ENCODE data around the gene SRRM4. TPM values are rescaled to one million over a fixed set of nuclear protein-coding genes. Genes with fewer than 3 reads are reported as not detected.

The SRRM4 gene
- total and polyA plus RNA-seq, 10 of the 15 experiments (the other 5 are each of a cell fraction or from before 2014, with no cell fraction given) = under 0.01 to 0.01 TPM; not detected in 8

DNA sequence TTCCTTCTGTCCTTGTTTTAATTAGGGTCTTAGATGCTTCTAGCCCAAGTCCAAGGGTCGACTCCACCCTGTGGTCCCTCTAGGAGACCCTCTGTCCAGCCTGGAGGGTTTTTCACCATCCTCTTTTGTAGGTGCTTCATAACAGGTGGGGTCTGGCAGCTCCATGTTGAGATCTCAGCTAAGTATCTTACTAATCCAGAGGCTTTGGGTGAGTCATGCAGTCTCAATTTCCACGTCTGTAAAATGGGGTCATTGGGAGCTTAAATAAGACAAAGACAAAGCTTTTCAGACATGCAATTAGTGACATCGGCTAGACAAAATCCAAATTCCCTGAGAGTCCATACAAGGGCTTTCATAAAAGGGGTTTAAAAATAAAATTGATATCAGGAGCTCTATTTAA, 200.6 kb downstream of the SRRM4 start:
- intact Hi-C loops (cut with micrococcal nuclease; ENCODE audit: unreplicated experiment) = no loop called here
- no peak overlapping the region for H3K4me2 ChIP-seq (ENCODE audit: control insufficient read depth, insufficient read depth)

DNA sequence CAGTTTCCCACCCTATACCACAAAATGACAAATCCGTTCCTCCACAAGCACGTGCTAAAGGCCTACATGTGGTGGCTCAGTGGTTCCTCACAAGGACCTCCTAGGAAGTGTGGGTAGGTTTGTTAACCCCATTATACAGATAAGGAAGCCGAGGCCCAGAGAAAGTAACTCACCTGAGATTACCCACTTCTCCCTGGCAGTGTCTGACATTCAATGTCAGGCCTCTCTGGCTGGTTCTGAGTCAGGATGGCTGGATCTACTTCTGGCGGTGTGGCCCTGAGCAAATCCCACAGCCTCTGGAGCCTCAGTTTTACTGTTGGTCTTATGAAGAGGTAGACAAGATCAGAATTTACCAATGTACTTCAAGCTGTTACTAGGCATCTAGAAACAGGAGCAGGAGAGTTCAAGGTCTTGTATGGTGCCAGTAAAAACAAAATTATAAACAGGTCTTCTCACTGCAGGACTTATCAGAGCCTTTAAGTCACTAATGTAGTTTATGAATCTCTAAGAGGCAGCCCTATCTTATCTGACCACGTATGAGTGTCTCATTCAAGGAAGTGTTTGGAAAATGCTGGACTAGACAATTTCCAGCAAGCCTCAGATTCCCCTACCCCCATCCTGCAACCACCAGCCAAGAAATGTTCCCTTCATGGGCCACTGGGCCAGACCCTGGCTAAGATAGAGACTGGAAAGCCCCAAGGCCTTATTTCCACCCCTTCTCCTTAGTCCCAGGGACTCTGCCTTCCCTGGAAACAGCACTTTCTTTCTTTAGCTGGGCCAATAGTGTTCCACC, 201.6 kb downstream of the SRRM4 start:
- SMC1A ChIA-PET (ENCODE audit: uncharacterized antibody, unreplicated experiment) = no interaction called here
- Histone ChIP-seq H3K36me3 (ENCODE audit: control insufficient read depth in 2 of 2, insufficient read depth in 2 of 2, low read length in 1 of 2) (no peaks in the 10 kb centered on the region), H3K27ac (ENCODE audit: control insufficient read depth, insufficient read depth) (no peak overlapping the region), H3K4me3 (no peak overlapping the region), H3K9me3 (replicated peaks; ENCODE audit: control insufficient read depth, insufficient read depth, low read length) (no peaks in the 10 kb centered on the region), H3K4me2 (ENCODE audit: control insufficient read depth, insufficient read depth) (no peak overlapping the region), H2AFZ (ENCODE audit: control insufficient read depth, low read depth, low read length) (no peak overlapping the region), H4K20me1 (ENCODE audit: control insufficient read depth, insufficient read depth) (no peaks in the 10 kb centered on the region), H3K9ac (ENCODE audit: control insufficient read depth, insufficient read depth, low read length) (no peak overlapping the region), H3K4me1 (ENCODE audit: control insufficient read depth, insufficient read depth, low read length) (no peaks in the 10 kb centered on the region), H3K79me2 (ENCODE audit: control insufficient read depth, insufficient read depth, low read length) (no peaks in the 10 kb centered on the region), H3K27me3 (replicated peaks in 1 of 2; ENCODE audit: control insufficient read depth in 2 of 2, insufficient read depth in 2 of 2, low read length in 1 of 2) (peaks cover 0 to 3% of the 10 kb centered on the region in 2 experiments; a peak in 1 of 4 replicates)
- DNase-seq (ENCODE audit: low read depth, low spot score) (no peak), FAIRE-seq (no peak), ATAC-seq (no peak)
- RAD21 ChIA-PET (ENCODE audit: unreplicated experiment) = no interaction called here
- intact Hi-C loops (cut with micrococcal nuclease; ENCODE audit: unreplicated experiment) = no loop called here
- TF ChIP-seq, protein P1, sequence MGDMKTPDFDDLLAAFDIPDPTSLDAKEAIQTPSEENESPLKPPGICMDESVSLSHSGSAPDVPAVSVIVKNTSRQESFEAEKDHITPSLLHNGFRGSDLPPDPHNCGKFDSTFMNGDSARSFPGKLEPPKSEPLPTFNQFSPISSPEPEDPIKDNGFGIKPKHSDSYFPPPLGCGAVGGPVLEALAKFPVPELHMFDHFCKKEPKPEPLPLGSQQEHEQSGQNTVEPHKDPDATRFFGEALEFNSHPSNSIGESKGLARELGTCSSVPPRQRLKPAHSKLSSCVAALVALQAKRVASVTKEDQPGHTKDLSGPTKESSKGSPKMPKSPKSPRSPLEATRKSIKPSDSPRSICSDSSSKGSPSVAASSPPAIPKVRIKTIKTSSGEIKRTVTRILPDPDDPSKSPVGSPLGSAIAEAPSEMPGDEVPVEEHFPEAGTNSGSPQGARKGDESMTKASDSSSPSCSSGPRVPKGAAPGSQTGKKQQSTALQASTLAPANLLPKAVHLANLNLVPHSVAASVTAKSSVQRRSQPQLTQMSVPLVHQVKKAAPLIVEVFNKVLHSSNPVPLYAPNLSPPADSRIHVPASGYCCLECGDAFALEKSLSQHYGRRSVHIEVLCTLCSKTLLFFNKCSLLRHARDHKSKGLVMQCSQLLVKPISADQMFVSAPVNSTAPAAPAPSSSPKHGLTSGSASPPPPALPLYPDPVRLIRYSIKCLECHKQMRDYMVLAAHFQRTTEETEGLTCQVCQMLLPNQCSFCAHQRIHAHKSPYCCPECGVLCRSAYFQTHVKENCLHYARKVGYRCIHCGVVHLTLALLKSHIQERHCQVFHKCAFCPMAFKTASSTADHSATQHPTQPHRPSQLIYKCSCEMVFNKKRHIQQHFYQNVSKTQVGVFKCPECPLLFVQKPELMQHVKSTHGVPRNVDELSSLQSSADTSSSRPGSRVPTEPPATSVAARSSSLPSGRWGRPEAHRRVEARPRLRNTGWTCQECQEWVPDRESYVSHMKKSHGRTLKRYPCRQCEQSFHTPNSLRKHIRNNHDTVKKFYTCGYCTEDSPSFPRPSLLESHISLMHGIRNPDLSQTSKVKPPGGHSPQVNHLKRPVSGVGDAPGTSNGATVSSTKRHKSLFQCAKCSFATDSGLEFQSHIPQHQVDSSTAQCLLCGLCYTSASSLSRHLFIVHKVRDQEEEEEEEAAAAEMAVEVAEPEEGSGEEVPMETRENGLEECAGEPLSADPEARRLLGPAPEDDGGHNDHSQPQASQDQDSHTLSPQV (IDR thresholded peaks at IDR 0.05) = no peak
- CTCF ChIA-PET = no interaction called here
- in situ Hi-C loops (cut with MboI) = no loop called here
- POLR2A ChIA-PET = no interaction called here
- WGBS (ENCODE audit: insufficient coverage, insufficient replicate concordance, low lambda C conversion rate, missing lambda C conversion rate) = 32% methylated on average over 5 of the region's 5 CpGs
- BruUV-seq (replicated peaks) = no TSS peak

More for the DNA sequence above, 200.6 kb downstream of the SRRM4 start:
- Histone ChIP-seq H3K4me1 (ENCODE audit: control insufficient read depth, insufficient read depth, low read length) (no peaks in the 10 kb centered on the region), H3K27me3 (replicated peaks in 1 of 2; ENCODE audit: control insufficient read depth in 2 of 2, insufficient read depth in 2 of 2, low read length in 1 of 2) (peaks cover 0 to 3% of the 10 kb centered on the region in 2 experiments; a peak in 1 of 4 replicates), H3K9ac (ENCODE audit: control insufficient read depth, insufficient read depth, low read length) (no peak overlapping the region), H3K9me3 (replicated peaks; ENCODE audit: control insufficient read depth, insufficient read depth, low read length) (no peaks in the 10 kb centered on the region), H3K27ac (ENCODE audit: control insufficient read depth, insufficient read depth) (no peak overlapping the region), H3K79me2 (ENCODE audit: control insufficient read depth, insufficient read depth, low read length) (no peaks in the 10 kb centered on the region), H3K4me3 (no peak overlapping the region), H2AFZ (ENCODE audit: control insufficient read depth, low read depth, low read length) (no peak overlapping the region), H3K36me3 (ENCODE audit: control insufficient read depth in 2 of 2, insufficient read depth in 2 of 2, low read length in 1 of 2) (no peaks in the 10 kb centered on the region), H4K20me1 (ENCODE audit: control insufficient read depth, insufficient read depth) (no peaks in the 10 kb centered on the region)
- TF ChIP-seq FOS (IDR thresholded peaks at IDR 0.05; ENCODE audit: borderline replicate concordance, extremely low read depth, insufficient read length) (no peak), SMARCA5 (IDR thresholded peaks at IDR 0.05) (no peak), RAD21 (IDR thresholded peaks at IDR 0.05; ENCODE audit: insufficient read depth, low read depth, low read length) (no peak), CBX5 (IDR thresholded peaks at IDR 0.05; ENCODE audit: low read depth) (no peak), IKZF1 (conservative IDR thresholded peaks at IDR 0.05) (no peak), SMAD1 (IDR thresholded peaks at IDR 0.05; ENCODE audit: low read depth, partially characterized antibody) (no peak), ZNF217 (IDR thresholded peaks at IDR 0.05) (no peak)
- ATAC-seq = no peak
- FAIRE-seq = no peak
- RAD21 ChIA-PET (ENCODE audit: unreplicated experiment) = no interaction called here
- POLR2A ChIA-PET = no interaction called here
- SMC1A ChIA-PET (ENCODE audit: uncharacterized antibody, unreplicated experiment) = interaction anchor here (0.9 kb wide), 1 partner anchor 182 kb away, joined by 3 read pairs; no protein-coding TSS in a partner anchor
- no peak for DNase-seq (ENCODE audit: low read depth, low spot score)
- CTCF ChIA-PET = no interaction called here
- in situ Hi-C loops (cut with MboI) = no loop called here
- WGBS (ENCODE audit: insufficient coverage, insufficient replicate concordance, low lambda C conversion rate, missing lambda C conversion rate) = 33% methylated on average over 3 of the region's 3 CpGs
- no TSS peak for BruUV-seq (replicated peaks)
